GM19043 (cell line): ENCODE data around the gene MCMBP.
"Not testable (repeated sequence)": the region's sequence is repeated elsewhere in the genome, so short reads cannot be mapped to it uniquely, and the experiment has no call there.

Source experiments
- ATAC-seq: cut with Tn5 transposase; IDR thresholded peaks from one replicate; pipeline ENCODE4 v1.9.1; 2021; ENCODE audit warnings: low read depth; ENCODE audit not compliant: unreplicated experiment

MCMBP gene

DNA sequence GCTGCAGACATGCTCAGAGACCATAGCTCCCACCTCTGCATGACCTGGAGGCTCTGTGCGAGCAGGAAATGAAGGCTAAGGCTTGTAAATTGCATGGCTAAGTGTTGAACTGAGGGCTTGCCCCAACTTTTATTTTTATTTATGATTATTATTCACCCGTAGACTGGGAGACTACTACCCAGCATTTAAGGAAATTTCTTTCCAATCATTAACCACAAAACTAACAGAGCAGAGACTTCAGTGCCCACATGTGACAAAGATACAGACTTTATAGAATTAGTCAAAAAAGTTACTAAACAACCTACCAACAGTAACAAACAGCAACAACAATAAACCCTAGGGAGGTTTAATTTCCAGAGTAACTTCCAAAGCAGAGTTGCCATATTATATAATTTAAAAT is 39.7 kb downstream of the MCMBP start:
- no peak for ATAC-seq

DNA sequence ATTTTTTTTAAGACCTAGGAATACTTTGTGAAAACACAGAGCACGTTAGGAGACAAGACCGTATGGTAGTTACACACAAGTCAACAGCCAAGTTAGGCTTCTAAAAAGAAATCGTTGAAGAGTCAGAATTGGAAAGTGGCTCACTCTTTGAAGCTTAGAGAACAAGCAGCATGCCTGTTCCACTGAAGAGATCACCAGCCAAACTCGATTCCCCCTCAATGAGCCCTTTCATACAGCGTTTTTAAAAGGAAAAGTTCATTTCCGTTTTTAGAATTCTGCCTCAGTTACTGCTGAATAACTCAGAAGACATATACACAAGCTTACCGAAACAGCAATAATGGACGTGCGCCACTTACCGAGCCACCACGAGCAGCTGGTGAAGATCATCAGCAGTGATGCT is 41.0 kb downstream of the MCMBP start:
- no peak for ATAC-seq

DNA sequence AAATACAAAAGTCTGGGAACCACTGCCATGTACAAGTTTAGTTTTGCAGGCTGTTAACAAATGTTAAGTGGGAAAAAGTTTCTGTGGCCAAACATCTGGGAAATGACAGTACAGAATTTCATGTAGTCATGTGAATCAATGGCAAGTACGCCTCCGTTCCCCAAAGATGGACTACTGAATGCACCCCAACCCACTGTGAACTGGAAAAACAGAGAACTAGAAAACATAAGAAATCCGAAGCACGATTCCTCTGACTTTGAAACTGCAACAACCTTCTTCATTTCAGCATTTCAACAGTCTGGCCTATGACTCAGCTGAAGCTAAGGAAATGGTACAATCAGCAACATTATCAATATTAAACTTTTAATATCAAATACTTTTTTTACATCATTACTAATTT is 41.8 kb downstream of the MCMBP start:
- ATAC-seq, result no peak

DNA sequence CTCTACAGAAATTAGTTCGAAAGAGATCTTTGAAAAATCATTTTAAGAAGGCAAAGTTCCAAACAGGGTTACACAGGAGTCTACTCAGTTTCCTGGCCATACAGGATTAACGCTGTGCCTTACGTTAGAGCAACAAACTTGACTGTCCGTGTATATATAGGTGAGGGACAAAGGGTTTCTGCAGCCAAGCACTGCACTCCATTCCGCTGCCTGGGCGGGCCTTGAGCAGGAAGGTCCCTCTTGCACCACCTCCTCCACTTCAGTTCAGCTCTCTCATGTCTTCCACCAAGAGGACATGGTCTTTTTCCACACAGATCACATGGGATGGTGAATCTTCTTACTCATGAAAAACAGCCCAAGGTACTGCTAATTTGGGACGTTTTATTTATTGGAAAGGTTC is 43.2 kb downstream of the MCMBP start:
- ATAC-seq, result no peak

DNA sequence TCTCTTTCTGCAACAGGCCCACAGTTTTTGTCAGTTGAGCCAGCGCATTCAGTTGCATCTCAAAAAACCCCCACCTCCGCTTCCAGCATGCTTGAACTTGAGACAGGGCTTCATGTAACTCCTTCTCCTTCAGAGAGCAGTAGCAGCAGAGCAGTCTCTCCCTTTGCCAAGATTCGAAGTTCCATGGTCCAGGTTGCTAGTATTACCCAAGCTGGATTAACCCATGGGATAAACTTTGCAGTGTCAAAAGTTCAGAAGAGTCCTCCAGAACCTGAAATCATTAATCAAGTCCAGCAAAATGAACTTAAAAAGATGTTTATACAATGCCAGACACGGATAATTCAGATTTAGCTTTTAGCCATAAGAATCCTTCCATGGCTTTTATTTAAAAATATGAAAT is 45.2 kb downstream of the MCMBP start:
- no peak for ATAC-seq

DNA sequence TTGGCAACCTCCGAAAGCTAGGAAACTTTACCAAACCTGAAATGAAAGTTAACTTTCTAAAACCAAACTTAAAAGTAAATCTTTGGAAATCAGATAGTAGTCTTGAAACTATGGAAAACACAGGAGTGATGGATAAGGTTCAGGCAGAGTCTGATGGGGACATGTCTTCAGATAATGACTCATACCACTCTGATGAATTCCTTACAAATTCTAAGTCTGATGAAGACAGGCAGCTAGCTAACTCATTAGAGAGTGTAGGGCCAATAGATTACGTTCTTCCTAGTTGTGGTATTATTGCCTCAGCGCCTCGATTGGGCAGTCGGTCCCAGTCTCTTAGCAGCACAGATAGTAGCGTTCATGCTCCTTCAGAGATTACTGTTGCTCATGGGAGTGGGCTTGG is 45.9 kb downstream of the MCMBP start:
- ATAC-seq, result no peak

DNA sequence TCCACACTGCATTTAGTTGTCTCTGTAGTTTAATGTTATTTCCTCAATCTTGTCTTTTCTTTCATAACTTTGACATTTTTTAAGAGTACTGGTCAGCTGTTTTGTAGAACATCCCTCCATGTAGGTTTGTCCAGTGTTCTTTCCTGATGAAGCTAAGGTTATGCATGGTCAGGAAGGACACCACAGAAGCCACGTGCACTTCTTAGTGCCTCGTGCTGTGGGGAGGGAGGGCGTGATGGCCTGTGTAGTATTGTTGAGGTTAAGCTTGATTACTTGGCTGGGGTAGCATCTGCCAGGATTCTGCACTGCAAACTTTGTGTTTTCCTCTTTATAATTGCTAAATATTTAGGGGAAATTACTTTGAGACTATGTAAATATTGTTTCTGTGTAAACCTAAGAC is 48.3 kb downstream of the MCMBP start:
- no peak for ATAC-seq

DNA sequence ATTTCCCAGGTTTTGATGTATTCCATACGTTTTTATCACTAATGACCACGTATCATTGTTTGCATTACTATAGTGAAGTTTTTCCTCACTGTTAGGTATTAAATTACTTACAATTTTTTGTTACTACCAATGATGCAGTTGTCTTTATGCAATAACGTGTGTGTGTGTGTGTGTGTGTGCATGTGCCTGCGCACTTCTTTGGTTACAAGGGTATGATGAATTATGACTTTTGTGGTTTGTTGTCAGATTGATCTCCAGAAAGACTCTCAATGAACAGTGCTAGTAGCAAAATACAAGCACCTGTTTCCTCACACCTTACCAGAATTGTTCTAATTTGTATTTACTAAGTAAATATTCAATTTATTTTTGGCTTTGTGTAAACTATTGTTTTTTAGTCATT is 51.5 kb downstream of the MCMBP start:
- no peak for ATAC-seq

DNA sequence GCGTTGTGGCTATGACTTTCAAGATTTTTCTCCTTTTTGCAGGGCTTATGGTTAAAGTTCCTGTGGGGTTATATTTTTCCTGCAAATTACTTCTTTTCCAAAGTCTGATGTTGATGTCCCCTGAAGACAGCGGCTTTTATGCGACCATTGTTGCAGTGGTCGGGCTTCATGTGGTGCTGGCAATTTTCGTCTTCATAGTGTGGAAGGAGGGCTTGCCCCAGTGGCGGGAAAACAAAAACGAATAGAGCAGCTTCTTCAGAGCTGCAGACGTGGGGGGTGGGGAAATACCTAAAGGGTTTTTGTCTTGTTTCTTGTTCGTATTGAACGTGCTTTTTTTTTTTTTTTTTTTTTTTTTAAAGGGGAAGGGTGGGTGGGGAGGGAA is 53.8 kb downstream of the MCMBP start:
- no peak for ATAC-seq

DNA sequence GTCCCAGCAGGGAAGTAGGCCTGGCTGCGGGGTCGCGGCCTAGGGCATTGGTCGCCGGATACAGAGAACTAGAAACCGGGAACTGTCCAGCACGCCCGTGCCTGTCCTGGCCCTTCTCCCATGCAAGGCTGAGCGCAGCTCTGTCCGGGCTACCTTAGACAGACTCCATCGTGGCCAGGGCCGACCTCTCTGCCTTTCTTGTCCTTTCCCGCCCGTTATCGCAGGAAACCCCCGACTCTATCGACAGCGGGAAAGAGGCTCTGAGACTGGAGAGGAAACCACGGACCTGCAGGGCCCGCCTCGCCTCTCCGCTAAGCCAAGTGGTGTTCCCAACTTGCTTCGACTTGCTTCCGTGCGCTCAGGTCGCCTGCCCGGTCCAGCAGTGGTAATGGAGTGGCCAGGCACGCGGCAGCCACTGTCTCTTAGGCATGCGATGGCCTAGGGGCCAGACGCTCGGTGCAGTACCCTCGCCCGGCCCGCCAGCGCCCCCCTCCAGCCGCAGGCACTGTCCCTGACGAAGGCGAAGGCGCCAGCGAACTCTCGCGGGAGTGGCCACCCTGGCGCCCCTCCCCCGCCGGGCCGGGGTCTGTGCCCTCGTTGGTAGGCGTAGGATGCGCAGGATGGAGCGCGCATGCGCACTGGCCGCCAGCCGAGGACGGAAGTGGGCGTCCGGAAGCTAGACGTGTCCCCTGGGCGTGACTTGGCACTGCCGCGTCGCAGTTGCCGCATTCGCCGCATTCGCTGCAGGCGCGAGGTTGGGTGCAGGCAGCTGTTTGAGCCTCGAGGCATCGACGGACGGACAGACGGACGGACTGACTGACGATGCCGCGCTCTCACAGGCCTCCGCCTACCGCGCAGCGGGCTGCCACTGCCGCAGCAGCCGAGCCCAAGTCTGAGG is 54.4 kb downstream of the MCMBP start:
- no peak for ATAC-seq

DNA sequence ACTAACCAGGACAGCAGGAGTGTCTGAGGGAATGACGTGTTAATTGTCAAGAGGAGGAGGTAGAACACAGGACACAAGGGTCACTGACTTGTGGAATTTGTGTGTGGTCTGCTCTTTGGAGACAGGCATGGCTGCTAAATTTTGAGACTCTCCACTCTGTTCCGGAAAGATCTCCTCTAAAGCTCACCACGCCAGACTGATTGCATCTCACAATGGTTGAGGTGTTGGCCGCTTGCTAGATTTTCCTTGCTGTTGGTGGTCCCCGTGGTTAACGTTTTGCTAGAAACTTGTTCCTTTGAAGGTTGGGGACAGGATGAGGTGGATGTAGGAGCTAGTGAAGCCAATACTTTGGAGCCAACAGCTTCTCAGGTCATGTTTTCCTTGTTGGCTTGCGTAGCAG is 57.0 kb downstream of the MCMBP start:
- no peak for ATAC-seq

DNA sequence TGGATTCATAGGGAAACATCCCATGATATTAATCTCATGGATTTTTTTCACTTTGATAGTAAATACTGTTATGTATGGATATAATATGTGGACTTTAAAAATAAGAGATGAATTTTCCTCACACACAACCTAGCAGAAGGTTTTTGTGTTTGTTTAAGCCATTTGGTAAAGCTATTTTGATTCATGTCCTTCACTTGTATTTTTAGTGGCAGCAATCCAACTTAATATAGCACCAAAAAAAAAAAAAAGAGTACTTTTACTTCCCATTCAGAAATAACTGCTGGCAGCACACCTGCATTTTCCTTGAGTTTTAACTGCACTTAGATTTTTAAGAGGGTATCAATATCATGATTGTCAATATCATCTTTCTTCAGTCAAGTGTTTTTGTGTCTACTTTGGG is 60.0 kb downstream of the MCMBP start:
- no peak for ATAC-seq

DNA sequence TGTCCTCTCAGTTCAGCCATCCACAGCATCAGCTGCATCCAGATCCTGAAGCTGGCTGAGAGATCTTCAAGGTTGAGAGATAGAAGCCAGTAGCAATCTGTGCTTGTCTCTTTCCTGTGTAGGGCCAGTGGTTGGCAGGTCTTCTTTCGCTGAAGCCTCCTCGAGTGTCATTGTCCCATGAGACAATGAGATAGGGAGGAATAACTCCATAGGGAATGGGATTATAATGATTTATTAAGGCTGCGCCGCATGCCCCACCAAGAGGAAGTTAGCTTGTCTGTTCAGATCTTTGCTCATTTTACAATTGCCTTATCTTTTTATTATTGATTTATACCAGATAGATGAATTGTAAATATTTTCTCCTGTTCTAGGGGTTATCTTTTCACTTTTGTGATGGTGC is 61.5 kb downstream of the MCMBP start:
- ATAC-seq, result no peak

DNA sequence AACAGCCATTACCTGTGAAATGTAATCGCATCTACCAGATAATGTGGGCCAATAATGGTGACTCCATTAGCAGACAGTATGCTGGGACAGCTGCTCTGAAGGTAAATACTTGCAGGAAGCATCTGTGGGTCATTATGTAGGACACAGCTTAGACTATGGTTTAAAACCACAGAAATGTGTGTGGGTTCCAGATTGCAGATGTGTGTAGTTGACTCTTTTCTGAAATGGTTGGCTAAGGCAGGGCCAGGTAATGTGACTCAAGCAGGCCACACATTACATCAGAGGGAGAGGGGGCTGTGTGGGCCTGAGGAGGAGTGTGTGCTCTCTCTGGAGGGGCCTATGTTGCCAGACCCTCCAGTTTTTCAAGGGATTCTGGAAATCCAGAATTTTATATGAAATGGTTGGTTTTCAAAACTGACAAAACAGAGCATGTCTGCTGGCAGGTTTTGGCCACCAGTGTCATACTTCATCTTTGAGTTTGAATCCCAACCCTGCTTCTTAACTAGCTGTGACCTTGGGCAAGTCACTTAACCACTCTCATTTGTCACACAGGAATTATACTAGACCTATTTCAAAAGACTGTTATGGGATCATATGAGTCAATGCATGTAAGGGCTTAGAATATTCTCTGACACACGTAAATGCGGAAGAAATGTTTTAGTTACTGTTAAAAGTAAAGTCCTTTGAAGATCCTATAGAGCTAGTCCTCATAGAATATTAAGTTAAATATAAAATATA is 64.5 kb downstream of the MCMBP start:
- no peak for ATAC-seq

DNA sequence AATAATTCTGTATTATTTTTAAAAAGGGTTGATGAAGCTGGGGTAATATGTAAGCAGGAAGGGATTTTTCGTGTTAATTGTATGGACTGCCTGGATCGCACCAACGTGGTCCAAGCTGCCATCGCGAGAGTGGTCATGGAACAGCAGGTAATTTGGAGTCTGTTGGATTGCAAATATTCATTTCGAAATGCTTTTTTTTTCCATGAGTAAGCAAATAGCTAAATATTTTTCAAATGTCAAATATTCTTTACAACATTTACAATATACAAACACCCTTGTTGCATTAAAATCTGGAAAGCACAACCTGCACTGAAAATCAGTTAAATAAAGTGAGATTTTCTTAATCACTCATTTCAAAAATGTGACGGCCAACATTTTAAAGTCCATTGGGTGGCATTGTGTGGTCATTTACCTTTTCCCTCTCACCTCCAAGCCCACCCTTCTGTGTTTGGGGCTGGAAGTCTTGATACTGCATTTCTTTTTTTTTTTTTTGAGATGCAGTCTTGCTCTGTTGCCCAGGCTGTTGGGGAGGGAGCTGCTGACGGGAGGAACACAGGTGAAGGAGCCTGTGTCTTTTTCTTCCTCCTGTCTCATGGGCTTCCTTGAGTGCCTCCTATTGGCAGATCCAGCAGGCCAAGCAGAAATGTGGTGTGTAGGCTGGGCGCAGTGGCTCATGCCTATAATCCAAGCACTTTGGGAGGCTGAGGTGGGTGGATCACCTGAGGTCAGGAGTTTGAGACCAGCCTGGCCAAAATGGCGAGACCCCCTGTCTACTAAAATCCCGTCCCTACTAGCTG is 66.1 kb downstream of the MCMBP start:
- no peak for ATAC-seq

DNA sequence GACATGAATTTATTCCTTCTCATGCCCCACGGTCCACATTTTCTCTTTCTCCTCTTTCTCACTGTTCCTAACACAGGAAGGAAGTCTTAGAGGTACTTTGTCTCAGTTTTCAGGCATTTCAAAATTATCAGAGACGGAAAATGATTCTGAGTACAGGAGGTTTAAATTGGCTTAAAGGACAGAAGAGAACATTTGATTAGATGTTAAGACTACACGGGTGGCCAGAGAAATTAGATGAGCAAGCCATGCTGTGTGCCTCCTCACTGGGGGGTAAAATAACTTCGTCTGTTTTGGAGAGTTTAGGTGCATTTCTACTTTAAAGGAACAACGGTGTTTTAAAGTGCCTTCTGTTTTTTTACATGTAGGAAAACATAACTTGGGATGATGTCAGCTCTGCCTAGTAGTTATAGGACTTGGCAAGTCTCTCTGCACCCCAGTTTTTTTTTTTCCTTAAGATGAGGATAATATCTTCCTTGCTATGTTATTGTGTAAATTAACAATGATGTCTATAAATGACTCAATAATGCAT is 66.9 kb downstream of the MCMBP start:
- ATAC-seq, result no peak

DNA sequence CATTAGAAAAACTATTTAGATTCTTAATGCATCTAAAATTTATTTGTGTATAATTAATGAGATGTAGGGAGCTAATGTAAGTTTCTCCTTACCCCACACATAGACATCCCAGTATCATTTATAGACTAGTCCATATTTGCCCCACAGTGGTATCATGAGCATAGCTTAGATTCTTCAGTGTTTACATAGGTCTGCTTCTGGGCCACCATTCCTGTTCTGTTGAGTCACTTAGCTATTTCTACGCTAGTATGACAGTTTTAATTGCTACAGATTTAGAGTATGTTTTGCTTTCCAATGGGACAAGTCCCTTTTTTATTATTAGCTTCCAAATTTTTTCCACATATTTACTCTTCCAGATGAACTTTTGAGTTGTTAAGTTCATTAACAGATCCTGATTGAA is 69.4 kb downstream of the MCMBP start:
- no peak for ATAC-seq

DNA sequence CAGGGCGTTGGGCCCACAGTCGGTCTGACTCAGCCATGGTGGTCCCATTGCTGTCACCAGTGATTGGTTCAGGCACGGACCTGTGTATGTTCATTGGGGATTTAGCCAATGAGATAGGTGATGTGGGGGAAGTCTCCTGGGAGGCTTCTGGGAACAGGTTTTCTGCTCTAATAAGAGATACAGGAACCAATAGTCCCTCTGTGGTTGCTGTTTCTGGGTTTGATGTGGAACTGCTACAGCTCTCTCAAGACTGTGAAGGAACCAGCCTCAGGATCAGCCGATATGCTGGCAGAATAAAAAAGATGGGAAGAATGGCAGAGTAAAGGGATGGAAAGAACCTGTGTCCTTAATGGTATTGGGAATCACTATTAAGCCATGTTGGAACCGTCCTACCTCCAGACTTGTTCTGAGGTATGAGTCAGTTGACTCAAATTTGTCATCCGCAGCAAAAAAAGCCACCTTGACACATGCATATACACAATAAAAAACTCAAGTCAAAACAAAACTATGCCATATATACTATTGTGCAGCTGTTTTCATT is 70.6 kb downstream of the MCMBP start:
- ATAC-seq, result no peak

DNA sequence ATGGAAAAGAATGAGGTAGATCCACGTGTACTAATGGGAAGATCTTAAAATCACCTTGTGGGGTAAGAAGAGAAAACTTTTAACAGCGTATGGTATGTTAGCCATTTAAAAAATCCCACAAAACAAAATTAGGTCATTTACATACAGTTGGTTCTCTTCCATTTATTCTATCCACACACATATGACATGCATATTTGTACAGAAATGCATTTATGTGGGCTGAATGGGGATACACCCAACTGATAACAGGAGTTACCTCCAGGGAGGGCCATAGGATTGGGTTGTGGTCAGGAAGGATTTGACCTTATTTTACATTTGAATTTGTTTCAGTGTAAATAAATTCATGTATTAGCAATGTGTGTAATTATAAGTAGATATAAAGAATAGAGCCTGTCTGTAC is 71.5 kb downstream of the MCMBP start:
- ATAC-seq, result no peak

DNA sequence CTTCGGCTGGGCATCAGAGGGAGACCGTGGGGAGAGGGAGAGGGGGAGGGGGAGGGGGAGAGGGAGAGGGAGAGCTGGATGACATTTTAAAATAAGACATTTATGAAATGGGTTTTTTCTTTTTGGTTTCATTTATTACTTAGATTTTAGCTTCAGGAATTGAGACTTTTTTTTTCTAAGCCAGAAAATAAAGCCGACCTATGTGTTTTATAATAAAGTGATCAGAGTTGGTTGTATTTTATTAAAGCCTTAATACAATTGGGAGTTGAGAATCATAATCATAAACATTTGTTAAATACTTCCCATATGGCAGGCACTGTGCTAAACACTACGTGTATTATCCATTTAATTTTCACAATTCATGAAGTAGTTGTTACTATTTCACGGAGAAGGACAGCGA is 76.6 kb downstream of the MCMBP start:
- no peak for ATAC-seq

DNA sequence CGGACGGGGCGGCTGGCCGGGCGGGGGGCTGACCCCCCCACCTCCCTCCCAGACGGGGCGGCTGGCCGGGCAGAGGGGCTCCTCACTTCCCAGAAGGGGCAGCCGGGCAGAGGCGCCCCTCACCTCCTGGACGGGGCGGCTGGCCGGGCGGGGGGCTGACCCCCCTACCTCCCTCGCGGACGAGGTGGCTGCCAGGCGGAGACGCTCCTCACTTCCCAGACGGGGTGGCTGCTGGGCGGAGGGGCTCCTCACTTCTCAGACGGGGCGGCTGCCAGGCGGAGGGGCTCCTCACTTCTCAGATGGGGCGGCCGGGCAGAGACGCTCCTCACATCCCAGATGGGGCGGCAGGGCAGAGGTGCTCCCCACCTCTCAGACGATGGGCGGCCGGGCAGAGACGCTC is 77.5 kb downstream of the MCMBP start:
- ATAC-seq, result not testable (repeated sequence)
